HG02588 (cell line): ENCODE data around the gene UXT.

ENCODE experiments used
- ATAC-seq: cut with Tn5 transposase; IDR thresholded peaks from one replicate; pipeline ENCODE4 v1.9.1; 2021; ENCODE audit warnings: mild to moderate bottlenecking, moderate library complexity; ENCODE audit not compliant: unreplicated experiment

Gene UXT

DNA sequence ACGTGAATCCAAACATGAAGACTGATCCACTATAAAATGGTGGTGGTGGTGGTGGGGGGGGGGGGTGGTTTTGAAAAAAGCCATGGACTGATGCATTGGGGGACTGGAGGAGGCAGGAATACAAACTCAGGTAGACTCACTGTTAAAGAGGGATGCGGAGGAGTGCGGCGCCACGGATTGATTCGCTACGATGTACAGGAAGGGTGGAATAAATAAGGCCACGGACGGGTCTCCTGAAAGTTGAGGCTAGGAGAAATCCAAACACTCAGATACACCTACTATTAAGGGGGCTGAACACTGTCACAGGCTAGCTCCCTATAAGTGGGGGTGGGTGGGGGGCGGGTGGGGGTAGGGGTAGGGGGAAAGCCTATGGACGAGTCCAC is 9.2 kb downstream of the UXT start:
- no peak for ATAC-seq

GRCh38 chrX:47649271-47649670 is 9.7 kb downstream of the UXT start:
- ATAC-seq: no peak

- no peak for ATAC-seq
These were observed 10.6 kb downstream of the UXT start for GRCh38 chrX:47648376-47648775.

DNA sequence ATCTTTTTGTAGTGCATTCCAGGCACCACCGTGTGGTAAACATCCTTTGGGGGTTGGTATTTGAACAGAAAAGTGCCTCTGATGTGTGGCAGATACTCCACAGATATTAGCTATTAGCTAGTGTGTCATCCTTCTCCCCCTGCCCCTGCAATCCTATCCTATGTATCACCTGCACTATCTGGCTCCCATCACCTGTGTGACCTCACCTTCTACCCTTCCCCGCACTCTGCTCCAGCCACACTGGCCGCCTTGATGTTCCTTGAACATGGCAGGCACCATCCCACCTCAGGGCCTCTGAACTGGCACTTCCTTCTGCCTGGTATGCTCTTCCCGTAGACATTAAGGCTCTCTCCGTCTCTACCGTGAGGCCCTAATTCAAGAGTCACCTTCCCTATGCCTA is 12.3 kb downstream of the UXT start:
- ATAC-seq: no peak

- ATAC-seq: no peak
These were observed 13.4 kb downstream of the UXT start for GRCh38 chrX:47645530-47645929.

DNA sequence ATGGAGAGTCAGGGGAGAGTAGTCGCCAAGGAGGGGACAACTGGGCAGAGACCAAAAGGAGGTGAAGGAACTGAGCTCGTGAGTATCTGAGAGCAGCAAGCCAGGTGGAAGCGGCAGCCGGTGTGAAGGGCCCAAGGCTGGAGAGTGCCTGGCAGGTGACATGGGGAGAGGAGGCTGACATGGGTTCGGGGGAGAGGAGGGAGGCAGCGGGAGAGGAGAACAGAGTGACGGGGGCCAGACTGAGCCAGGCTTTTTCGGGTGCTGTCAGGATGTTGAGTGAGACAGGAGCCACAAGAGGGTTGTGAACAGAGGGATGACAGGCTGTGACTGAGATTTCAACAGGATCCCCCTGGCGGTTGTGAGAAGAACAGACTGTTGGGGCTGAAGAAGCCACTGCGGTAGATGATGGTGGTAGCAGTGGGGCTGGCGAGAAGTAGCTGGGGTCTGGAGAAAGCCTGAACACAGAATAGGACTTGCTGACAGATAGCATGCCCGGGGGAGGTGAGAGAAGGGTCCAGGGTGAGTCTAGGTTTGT is 14.4 kb downstream of the UXT start:
- no peak for ATAC-seq

DNA sequence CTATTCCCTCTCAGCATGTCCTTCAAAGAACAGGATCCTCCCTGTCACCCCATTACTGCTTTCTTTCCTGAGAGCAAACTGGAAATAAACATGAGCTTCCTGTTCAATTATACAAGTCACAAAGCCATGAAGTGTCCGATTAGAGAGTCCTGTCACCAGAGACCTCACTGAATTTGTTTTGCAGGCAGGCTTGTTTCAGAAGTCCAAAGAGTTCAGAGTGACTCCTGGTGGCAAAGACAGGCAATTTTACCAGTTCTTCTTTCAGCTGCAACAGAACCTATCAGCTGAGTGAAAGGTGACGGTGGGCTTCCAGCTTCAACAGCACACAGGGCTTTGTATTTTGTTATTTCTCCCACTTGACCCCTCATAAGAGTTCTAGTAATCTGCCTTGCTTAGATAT is 15.1 kb downstream of the UXT start:
- ATAC-seq: no peak

GRCh38 chrX:47638816-47639215 is 20.2 kb downstream of the UXT start:
- ATAC-seq: no peak

- no peak for ATAC-seq
These were observed 21.3 kb downstream of the UXT start for GRCh38 chrX:47637546-47638195.

DNA sequence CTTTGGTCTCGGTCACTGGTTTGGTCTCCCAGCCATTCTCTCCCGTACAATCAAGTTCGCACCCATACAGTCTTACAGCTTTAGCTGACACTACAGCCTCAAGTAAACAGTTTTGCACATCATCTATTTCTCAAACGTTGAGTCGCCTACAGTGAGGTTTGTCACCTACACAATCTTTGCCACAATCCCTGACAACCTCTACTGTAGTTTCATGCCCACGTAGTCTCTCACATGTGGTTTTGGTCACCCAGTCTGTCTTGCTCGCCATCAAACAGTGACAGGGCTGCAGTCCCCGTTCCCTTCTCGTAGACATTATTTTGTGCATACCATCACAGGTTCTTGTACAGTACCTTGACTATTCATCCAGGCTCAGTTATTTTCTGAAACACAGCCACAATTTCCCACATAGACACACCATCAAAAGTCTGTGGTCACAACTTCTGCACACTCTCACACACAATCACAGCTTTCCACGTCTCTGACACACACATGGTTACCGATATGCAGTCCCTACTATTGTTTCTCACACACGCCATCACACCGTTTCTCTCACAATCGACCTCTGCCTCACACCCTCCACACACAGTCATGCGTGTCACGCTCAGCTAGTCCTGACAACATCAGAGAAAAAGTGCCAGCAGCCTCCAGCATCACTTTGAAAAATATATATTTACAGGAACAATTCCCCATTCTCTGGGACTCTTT is 24.0 kb downstream of the UXT start:
- no peak for ATAC-seq

DNA sequence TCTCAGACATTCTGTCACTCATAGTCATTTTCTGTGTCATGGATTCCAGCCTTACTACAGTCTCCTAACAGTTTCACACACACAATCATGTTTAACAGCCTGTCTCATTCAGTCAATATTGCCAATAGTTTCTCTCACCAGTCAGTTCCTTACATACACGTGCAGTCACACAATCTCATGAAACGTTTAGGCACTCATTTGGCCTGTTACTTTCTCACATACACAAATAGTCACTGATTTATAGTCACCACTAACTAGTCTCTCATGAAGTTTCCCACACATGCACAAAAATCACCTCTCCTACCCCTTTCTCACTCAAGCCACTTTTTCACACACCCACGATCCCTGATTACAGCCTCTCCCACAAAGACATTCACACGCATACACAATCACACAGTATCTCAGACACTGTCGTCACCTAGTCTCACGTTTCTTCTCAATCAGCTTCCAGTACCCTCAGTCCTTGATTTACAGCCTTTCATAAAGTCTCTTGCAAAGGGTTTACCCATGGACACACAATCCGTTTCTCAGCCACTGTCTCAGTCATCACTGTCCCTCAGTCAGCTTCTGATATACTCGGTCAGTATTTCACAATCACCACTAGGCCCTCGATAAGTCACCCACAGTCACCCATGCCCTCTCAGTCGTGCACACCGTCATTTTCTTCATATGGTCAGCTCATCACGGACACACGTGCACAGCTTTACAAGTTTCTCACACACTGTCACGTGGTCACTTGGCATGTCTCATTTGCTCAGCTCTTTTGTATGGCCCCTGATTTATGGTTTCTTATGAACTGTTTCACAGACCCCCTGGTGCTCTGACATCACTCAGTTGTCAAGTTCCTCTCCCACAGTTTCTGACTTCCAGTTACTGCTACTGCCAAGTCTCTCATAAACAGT is 25.0 kb downstream of the UXT start:
- ATAC-seq: no peak

- ATAC-seq: no peak
These were observed 26.3 kb downstream of the UXT start for GRCh38 chrX:47632666-47633065.

DNA sequence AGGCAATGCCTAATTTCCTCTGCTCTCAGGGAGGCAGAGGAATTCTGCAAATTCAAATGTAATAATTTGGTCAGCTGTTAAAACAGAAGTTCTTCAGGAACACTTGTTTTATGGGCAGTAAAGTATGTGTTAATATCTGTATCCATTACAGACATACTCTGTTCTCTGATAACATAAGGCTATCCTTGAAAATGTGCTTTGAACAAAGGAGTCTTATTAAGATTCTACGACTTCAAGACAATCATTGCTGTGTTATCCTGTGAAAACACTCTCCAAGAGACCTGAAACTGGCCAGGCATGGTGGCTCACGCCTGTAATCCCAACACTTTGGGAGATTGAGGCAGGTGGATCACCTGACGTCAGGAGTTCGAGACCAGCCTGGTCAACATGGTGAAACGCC is 27.3 kb downstream of the UXT start:
- ATAC-seq: no peak

DNA sequence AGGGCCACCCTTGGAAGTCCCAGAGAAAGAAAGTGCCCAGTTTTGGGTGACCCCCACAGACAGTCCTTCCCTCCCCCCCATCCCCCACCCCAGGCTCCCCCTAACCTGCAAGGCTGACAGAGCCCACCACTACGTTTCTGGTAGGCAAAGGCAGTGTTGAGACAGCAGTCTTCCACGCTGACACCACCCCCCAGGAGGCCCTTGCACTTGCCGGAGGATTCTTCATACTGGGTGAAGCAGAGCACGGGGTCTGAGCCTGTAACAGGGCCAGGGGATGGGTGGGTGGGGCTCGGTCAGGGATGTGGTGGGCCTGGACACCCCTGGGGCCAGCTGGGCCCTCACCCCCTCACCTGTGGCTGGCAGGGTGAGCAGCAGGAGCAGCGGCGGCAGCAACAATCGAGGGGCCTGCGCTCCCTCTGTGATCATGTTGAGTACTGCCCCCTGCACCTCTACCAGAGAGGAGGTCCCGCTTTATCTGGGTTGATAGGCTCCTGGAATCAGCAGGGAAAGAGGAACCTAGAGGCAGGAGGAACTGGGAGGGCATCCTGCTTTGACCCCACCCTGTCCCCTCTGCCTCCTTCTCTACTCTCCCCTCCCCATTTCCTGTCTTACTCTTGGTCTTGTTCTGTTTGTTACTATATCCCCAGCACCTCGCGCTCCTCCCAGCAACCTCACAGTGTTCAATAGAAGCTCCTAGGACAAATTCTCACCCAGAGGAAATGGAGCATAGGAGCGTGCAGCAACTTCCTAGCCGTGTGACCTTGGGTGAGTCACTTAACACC is 29.4 kb downstream of the UXT start, which contains the start of gene CFP:
Gene CFP, minus strand, starts transcription at position 512 of the 782 bp plus-strand sequence. Its CDS starts 86 bp downstream, at position 426.
- ATAC-seq: no peak

DNA sequence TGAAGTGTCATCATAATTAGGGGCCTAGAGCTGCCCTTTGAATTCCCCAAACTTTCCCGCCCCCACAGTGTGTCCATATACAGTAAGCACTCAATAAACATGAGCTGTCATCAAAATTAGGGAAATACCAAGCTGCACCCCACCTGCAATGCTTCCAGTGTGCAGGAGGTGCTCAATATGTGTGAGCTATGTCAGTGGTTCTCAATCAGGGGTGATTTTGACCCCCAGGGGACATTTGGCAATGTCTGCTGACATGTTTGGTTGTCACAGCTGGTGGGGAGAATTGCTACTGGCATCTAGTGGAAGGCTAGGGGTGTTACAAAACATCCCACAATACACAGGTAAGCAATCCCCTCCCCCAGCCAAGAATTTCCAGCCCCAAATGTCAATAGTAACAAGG is 30.0 kb downstream of the UXT start:
- ATAC-seq: no peak

GRCh38 chrX:47625365-47625764 is 33.6 kb downstream of the UXT start:
- ATAC-seq: no peak

DNA sequence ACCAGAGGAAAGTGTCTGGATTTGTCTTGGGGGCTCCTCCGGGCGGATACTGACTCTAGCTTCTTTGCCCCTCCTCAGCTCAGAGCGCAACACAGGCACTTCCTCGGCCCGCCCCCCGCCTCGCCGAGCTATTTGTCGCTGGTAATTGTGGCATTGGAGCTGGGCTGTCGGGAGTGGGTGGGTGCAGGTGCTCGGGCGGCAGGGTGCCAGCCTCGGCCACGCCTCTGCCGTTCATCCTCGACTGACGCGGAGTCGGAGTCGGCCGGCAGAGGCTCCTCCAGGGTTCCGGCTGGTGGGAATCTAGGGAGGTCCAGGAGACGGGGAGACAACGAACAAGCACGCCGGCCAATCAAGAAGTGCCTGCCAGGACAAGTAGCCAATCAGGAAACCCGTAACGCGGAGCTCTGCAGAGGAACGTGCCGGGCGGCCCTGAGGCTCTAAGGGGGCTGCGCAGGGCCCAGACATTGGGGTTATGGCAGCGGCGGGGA is 35.4 kb downstream of the UXT start:
- ATAC-seq: no peak

GRCh38 chrX:47621851-47622250 is 37.1 kb downstream of the UXT start:
- ATAC-seq: no peak

DNA sequence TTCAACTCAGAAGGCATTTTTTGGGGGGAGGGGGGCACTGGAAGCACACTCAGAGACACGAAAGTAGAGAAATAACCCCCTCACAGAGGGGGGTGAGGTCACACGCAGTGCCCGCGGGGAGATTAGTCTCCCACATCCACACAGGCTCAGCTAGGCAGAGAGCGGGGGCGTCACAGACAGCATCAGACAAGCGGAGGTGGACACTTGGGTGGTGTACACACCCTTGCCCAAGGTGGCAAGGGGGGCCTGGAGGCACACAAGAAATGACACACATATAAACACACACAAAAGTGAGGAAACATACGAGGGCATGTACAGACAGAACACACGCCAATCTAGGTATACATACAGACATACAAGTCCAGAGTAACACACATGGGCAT is 38.7 kb downstream of the UXT start:
- ATAC-seq: no peak

- ATAC-seq: peak; percentile 67
These were observed 39.3 kb downstream of the UXT start, which contains the start of gene SYN1 for GRCh38 chrX:47619486-47620302. Gene SYN1 (minus strand): TSS chrX:47619857. CDS start chrX:47619728, 129 bp downstream.
